Osteocyte (in vitro differentiated cells): ENCODE measurements around the gene MCTP1. TPM values are rescaled to one million over a fixed set of nuclear protein-coding genes. Genes with fewer than 3 reads are reported as not detected.
A peak's percentile ranks its signal among the peaks of the same experiment; 100 is the strongest.
"Not testable (repeated sequence)": the region's sequence is repeated elsewhere in the genome, so short reads cannot be mapped to it uniquely, and the experiment has no call there.

Source experiments
- DNase-seq: peaks from one replicate; pipeline ENCODE4 v3.0.0; 2021; ENCODE audit warnings: mixed read lengths; ENCODE audit not compliant: unreplicated experiment; ENCODE audit errors: extremely low spot score
- H3K27ac Mint-ChIP-seq: one replicate; pipeline ENCODE4 v1.8.0; 2021; ENCODE audit warnings: mild to moderate bottlenecking, mixed read lengths; ENCODE audit not compliant: unreplicated experiment
- H3K27me3 Mint-ChIP-seq: one replicate; pipeline ENCODE4 v1.8.0; 2021; ENCODE audit warnings: mixed read lengths; ENCODE audit not compliant: unreplicated experiment
- H3K36me3 Mint-ChIP-seq: one replicate; pipeline ENCODE4 v1.8.0; 2021; ENCODE audit warnings: mixed read lengths; ENCODE audit not compliant: unreplicated experiment
- H3K4me1 Mint-ChIP-seq: one replicate; pipeline ENCODE4 v1.8.0; 2021; ENCODE audit warnings: mixed read lengths; ENCODE audit not compliant: unreplicated experiment
- H3K4me3 Mint-ChIP-seq: one replicate; pipeline ENCODE4 v1.8.0; 2021; ENCODE audit warnings: mild to moderate bottlenecking, moderate library complexity, mixed read lengths; ENCODE audit not compliant: unreplicated experiment
- H3K9me3 Mint-ChIP-seq: one replicate; pipeline ENCODE4 v1.8.0; 2021; ENCODE audit warnings: mixed read lengths; ENCODE audit not compliant: unreplicated experiment
- CTCF ChIP-seq: fragments of 200-600 bp; sonication (generic); IDR thresholded peaks from 2 replicates; pipeline ENCODE4 v1.5.0; 2021; ENCODE audit warnings: antibody characterized with exemption, mild to moderate bottlenecking, moderate library complexity
- total RNA-seq: library from RNA; stranded (reverse); gene quantifications from 2 replicates; pipeline ENCODE4 v1.2.1, GENCODE V29; 2021

Gene MCTP1
- total RNA-seq, 1 donor from 2014 or later, result 0.67 TPM

DNA sequence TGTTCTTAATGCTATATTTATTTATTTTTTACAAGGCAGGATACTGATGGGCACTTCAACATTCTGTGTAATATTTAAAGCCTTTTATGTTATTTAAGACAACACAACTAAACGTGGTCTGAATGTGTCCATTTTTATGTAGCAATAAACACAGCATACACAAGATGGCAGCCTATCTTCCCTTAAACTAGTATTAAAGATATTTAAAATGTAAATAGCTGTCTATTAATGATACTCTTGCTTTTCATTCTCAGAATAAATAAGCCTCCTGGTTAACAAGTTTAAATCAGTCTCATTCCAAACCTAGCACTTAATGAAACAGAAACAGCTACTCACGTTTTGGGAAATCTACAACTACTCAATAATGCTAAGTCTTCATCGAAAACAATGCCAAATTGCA, 315.7 kb downstream of the MCTP1 start:
- Mint-ChIP-seq H3K9me3 (no peaks in the 10 kb centered on the region), H3K4me3 (no peak overlapping the region), H3K4me1 (no peaks in the 10 kb centered on the region), H3K27me3 (peaks cover 42% of the 10 kb centered on the region), H3K27ac (no peak overlapping the region), H3K36me3 (no peaks in the 10 kb centered on the region)
- peak; percentile 51 for TF ChIP-seq CTCF
- DNase-seq, result no peak

DNA sequence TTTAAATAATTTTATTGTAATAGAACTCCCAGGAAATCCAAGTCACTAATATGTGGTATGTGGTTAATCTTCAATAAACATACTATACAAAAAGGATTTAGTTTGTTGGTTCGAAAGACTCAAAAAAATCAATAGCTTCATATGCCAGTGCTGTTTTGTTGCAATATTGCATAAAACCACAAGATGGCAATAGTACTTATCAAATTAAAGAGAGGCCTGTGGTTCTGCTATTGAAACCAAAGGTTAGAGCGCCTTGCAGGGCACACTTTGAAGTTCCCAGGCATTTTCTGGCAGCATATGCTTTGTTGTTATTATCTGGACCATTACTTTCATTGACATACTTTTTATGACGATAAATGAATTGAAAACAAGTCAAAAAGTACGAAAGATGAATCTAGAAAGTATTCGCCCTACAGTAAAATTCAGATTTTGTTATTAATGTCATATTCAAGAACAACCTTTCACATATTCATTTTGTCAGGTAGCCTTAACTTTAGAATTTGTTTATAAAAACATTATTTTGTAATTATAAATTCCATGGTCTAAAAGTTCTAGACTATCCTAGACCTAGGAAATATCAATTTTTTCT, 316.3 kb downstream of the MCTP1 start:
- peak; percentile 79 for TF ChIP-seq CTCF
- no peak overlapping the region for H3K4me3 Mint-ChIP-seq
- no peak for DNase-seq
- H3K27me3 Mint-ChIP-seq, result peaks cover 42% of the 10 kb centered on the region
- no peaks in the 10 kb centered on the region for H3K9me3 Mint-ChIP-seq
- no peak overlapping the region for H3K27ac Mint-ChIP-seq
- no peaks in the 10 kb centered on the region for H3K36me3 Mint-ChIP-seq
- no peaks in the 10 kb centered on the region for H3K4me1 Mint-ChIP-seq

GRCh38 chr5:94967525-94967924, 317.4 kb downstream of the MCTP1 start:
- Mint-ChIP-seq H3K27me3 (peaks cover 38% of the 10 kb centered on the region), H3K9me3 (no peaks in the 10 kb centered on the region), H3K27ac (no peak overlapping the region), H3K4me3 (no peak overlapping the region), H3K36me3 (no peaks in the 10 kb centered on the region), H3K4me1 (no peaks in the 10 kb centered on the region)
- no peak for DNase-seq
- TF ChIP-seq CTCF, result no peak

DNA sequence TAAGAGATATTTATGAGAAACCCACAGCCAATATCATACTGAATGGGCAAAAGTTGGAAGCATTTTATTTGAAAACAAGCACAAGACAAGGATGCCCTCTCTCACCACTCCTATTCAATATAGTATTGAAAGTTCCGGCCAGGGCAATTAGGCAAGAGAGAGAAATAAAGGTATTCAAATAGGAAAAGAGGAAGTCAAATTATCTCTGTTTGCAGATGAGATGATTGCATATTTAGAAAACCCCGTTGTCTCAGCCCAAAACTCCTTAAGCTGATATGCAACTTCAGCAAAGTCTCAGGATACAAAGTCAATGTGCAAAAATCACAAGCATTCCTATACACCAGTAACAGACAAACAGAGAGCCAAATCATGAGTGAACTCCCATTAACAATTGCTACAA, 325.6 kb downstream of the MCTP1 start:
- not testable (repeated sequence) for H3K4me3 Mint-ChIP-seq, H3K27ac Mint-ChIP-seq, DNase-seq, H3K36me3 Mint-ChIP-seq, H3K4me1 Mint-ChIP-seq, H3K9me3 Mint-ChIP-seq
- H3K27me3 Mint-ChIP-seq, result peaks cover 19% of the 10 kb centered on the region

GRCh38 chr5:94945656-94946055, 339.2 kb downstream of the MCTP1 start:
- Mint-ChIP-seq H3K27ac (no peak overlapping the region), H3K36me3 (no peaks in the 10 kb centered on the region), H3K4me1 (no peaks in the 10 kb centered on the region), H3K4me3 (no peak overlapping the region), H3K27me3 (peaks cover 18% of the 10 kb centered on the region), H3K9me3 (no peaks in the 10 kb centered on the region)
- DNase-seq, result no peak
- no peak for TF ChIP-seq CTCF

GRCh38 chr5:94944160-94944559, 340.7 kb downstream of the MCTP1 start:
- Mint-ChIP-seq H3K9me3 (no peaks in the 10 kb centered on the region), H3K27ac (no peak overlapping the region), H3K4me1 (no peaks in the 10 kb centered on the region), H3K27me3 (peaks cover 18% of the 10 kb centered on the region), H3K4me3 (no peak overlapping the region), H3K36me3 (no peaks in the 10 kb centered on the region)
- no peak for TF ChIP-seq CTCF
- DNase-seq, result no peak
